Psoas muscle (tissue), 8 donors: ENCODE results near the gene LRRC45. TPM values are rescaled to one million over a fixed set of nuclear protein-coding genes. Genes with fewer than 3 reads are reported as not detected.

Experiments
- ATAC-seq, 4 donors: fragments of 200-7000 bp; cut with Tn5 transposase; one replicate each; pipeline ENCODE4 v1.9.1; 2020; ENCODE audit warnings: moderate library complexity in 3 of 4, mild to moderate bottlenecking in 2 of 4
- DNase-seq, 2 donors: peaks; one replicate each; pipeline ENCODE4 v3.0.0-alpha.2; 2020
- H3K27ac ChIP-seq: fragments of 200-600 bp; one replicate; pipeline ENCODE4 v1.8.0; 2022
- H3K27me3 ChIP-seq, 3 donors: fragments of 200-600 bp in 1 of 3; one replicate each; pipeline versions ENCODE4 v1.6.1 to v1.8.0; 2013 to 2022; ENCODE audit warnings: low read length in 2 of 3, mild to moderate bottlenecking in 2 of 3, moderate library complexity in 1 of 3; ENCODE audit not compliant: insufficient read depth in 3 of 3
- H3K36me3 ChIP-seq, 2 donors: fragments of 200-600 bp in 1 of 2; one replicate each; pipeline versions ENCODE4 v1.6.1 to v1.8.0; 2013 to 2022; ENCODE audit warnings: low read depth in 1 of 2, mild to moderate bottlenecking in 1 of 2, moderate library complexity in 1 of 2; ENCODE audit not compliant: insufficient read depth in 1 of 2
- H3K4me1 ChIP-seq: fragments of 200-600 bp; one replicate; pipeline ENCODE4 v1.8.0; 2022
- H3K4me3 ChIP-seq: fragments of 200-600 bp; one replicate; pipeline ENCODE4 v1.8.0; 2022; ENCODE audit warnings: mild to moderate bottlenecking
- H3K9me3 ChIP-seq: fragments of 200-600 bp; one replicate; pipeline ENCODE4 v1.8.0; 2022
- CTCF ChIP-seq: fragments of 200-600 bp; IDR thresholded peaks from one replicate; pipeline ENCODE4 v1.8.0; 2022; ENCODE audit warnings: antibody characterized with exemption
- WGBS, 3 donors: extraction: QIAGEN DNeasy Blood & Tissue Kit; methylation state at CpG; one replicate each; pipeline versions ENCODE4 v1.1.6 to v1.1.7; 2013; 5-methylcytosine and 5-hydroxymethylcytosine counted together
- intact Hi-C, 2 donors: fragments of 100-400 bp; cut with DNase I; formaldehyde crosslinking; loops; one replicate each; pipeline versions ENCODE4 v1.11.0 to v1.14.2; 2022
- polyA plus RNA-seq, 3 donors: library from polyadenylated mRNA; stranded (reverse); fragments of 200-250 nt; gene quantifications; one replicate each; pipeline ENCODE4 v1.2.3, GENCODE V29; 2013
- total RNA-seq, 4 donors: library from RNA; stranded (reverse); fragmentation: NEBNext Ultra II Directional in 2 of 4; extraction: Animal tissue kit (Norgen Biotek cat#: 25700) in 2 of 4; gene quantifications; one replicate each; pipeline versions ENCODE4 v1.2.1 to v1.2.4, GENCODE V29; 2021 to 2023
- donor health status: healthy with polysubstance abuse.
- donor health status: DM: no; HTN: no; CAD: no; lungs with moderate emphysema.
- donor health status: Bipolar disorder and iron deficiency.
- donor health status: healthy.
- donor health status: DM: yes; HTN: yes; CAD: no.
- donor health status: DM: no; HTN: no; CAD: no.
- donor health status: DM: no; HTN: no; CAD: no.
- donor health status: DM: yes; HTN: yes; CAD: no.

The LRRC45 gene
- total and polyA plus RNA-seq, 7 donors = 1.4 to 7.1 (median 3.0) TPM

- 80 to 82% (median 81%) methylated on average over 23 to 24 of the region's 24 CpGs for WGBS, 3 donors
- ATAC-seq = no peak
- Histone ChIP-seq H3K27me3 (no peaks in the 10 kb centered on the region), H3K36me3 (peaks cover 0 to 27% of the 10 kb centered on the region in 2 donors), H3K9me3 (no peaks in the 10 kb centered on the region), H3K27ac (no peak overlapping the region), H3K4me3 (no peak overlapping the region), H3K4me1 (peaks cover 25% of the 10 kb centered on the region)
- no peak for DNase-seq
- no peak for TF ChIP-seq CTCF
- intact Hi-C loops = loop anchor here in 1 of 2 donors (5.0 kb wide), 1 partner anchor 38 kb away; the partner anchor contains the start of gene ASPSCR1
Measured at GRCh38 chr17:82015311-82015971, 7.7 kb upstream of the LRRC45 start.

- Histone ChIP-seq H3K9me3 (no peaks in the 10 kb centered on the region), H3K27me3 (no peaks in the 10 kb centered on the region), H3K36me3 (peaks cover 0 to 21% of the 10 kb centered on the region in 2 donors), H3K4me3 (no peak overlapping the region), H3K27ac (no peak overlapping the region), H3K4me1 (peaks cover 27% of the 10 kb centered on the region)
- ATAC-seq (no peak), DNase-seq (no peak)
- TF ChIP-seq CTCF = no peak
- 85 to 86% (median 86%) methylated on average over 28 of the region's 28 CpGs for WGBS, 3 donors
- intact Hi-C loops = loop anchor here in 1 of 2 donors (5.0 kb wide), 1 partner anchor 39 kb away; the partner anchor contains the start of gene ASPSCR1
Measured at GRCh38 chr17:82016061-82016874, 6.8 kb upstream of the LRRC45 start.

GRCh38 chr17:82016875-82017459 is 6.1 kb upstream of the LRRC45 start:
- Histone ChIP-seq H3K27me3 (no peaks in the 10 kb centered on the region), H3K27ac (no peak overlapping the region), H3K4me3 (no peak overlapping the region), H3K36me3 (peaks cover 0 to 14% of the 10 kb centered on the region in 2 donors), H3K4me1 (peaks cover 34% of the 10 kb centered on the region), H3K9me3 (no peaks in the 10 kb centered on the region)
- TF ChIP-seq CTCF = no peak
- no peak for ATAC-seq
- WGBS, 3 donors = 85 to 88% (median 85%) methylated on average over 18 to 24 of the region's 24 CpGs
- intact Hi-C loops = loop anchor here in 1 of 2 donors (5.0 kb wide), 1 partner anchor 40 kb away; the partner anchor contains the start of gene ASPSCR1
- DNase-seq = no peak

- Histone ChIP-seq H3K27me3 (no peaks in the 10 kb centered on the region), H3K36me3 (peaks cover 0 to 7% of the 10 kb centered on the region in 2 donors), H3K4me3 (no peak overlapping the region), H3K27ac (peak overlapping the region; percentile 65), H3K4me1 (peaks cover 37% of the 10 kb centered on the region), H3K9me3 (no peaks in the 10 kb centered on the region)
- TF ChIP-seq CTCF = no peak
- WGBS, 3 donors = 80% methylated on average over 8 to 13 of the region's 13 CpGs
- no peak for DNase-seq
- intact Hi-C loops = loop anchor here in 1 of 2 donors (5.0 kb wide), 1 partner anchor 40 kb away; the partner anchor contains the start of gene ASPSCR1
- ATAC-seq = no peak
Measured at GRCh38 chr17:82017612-82018151, 5.4 kb upstream of the LRRC45 start.
